ENCODE data around the gene SIT1. TPM values are rescaled to one million over a fixed set of nuclear protein-coding genes. Genes with fewer than 3 reads are reported as not detected.
A peak's percentile ranks its signal among the peaks of the same experiment; 100 is the strongest.

The SIT1 gene
- total RNA-seq, 4 donors from 2014 or later, result 0.42 to 4.2 (median 1.5) TPM

GRCh38 chr9:35618325-35618727, 32.4 kb downstream of the SIT1 start, which contains the start of gene CD72:
Gene CD72 (minus strand): TSS chr9:35618413. CDS start chr9:35618303, 110 bp downstream.
- intact Hi-C loops (cut with DNase I), result no loop called here
- peak within 1 kb of the TSS; percentile 14 to 71 (median 46) for H3K4me3 ChIP-seq
- H3K27ac ChIP-seq, result peak within 1 kb of the TSS in 3 of 4 donors; percentile 6 to 60 (median 31)
- no peaks in the 10 kb centered on the region for H3K9me3 ChIP-seq
- no peaks in the 10 kb centered on the region for H3K36me3 ChIP-seq
- 76 to 80% methylated on average over 6 to 7 of the region's 7 CpGs for WGBS, 2 donors
- peaks cover 0 to 28% (median 13%) of the 10 kb centered on the region in 3 donors for H3K4me1 ChIP-seq
- no peak for DNase-seq
- TF ChIP-seq CTCF (IDR thresholded peaks at IDR 0.05), result no peak
- TF ChIP-seq POLR2A (IDR thresholded peaks at IDR 0.05), result peak in 1 of 4 donors; percentile 27
- H3K27me3 ChIP-seq, result peaks cover 0 to 18% (median 0%) of the 10 kb centered on the region in 4 donors

GRCh38 chr9:35617548-35617947, 33.2 kb downstream of the SIT1 start:
- DNase-seq, result no peak
- no peak for TF ChIP-seq CTCF (IDR thresholded peaks at IDR 0.05)
- TF ChIP-seq POLR2A (IDR thresholded peaks at IDR 0.05), result no peak
- peak overlapping the region in 3 of 4 donors; percentile 5 to 60 (median 10) for H3K27ac ChIP-seq
- H3K9me3 ChIP-seq, result no peaks in the 10 kb centered on the region
- peak overlapping the region in 3 of 4 donors; percentile 42 to 71 (median 49) for H3K4me3 ChIP-seq
- WGBS, 2 donors, result 65 to 66% methylated on average over 6 to 7 of the region's 8 CpGs
- peaks cover 0 to 18% (median 0%) of the 10 kb centered on the region in 4 donors for H3K27me3 ChIP-seq
- H3K4me1 ChIP-seq, result peaks cover 0 to 28% (median 13%) of the 10 kb centered on the region in 3 donors
- H3K36me3 ChIP-seq, result no peaks in the 10 kb centered on the region
- intact Hi-C loops (cut with DNase I), result no loop called here

GRCh38 chr9:35616681-35617459, 33.9 kb downstream of the SIT1 start:
- Histone ChIP-seq H3K9me3 (no peaks in the 10 kb centered on the region), H3K27ac (peak overlapping the region in 3 of 4 donors; percentile 5 to 30 (median 25)), H3K4me1 (peaks cover 0 to 28% (median 13%) of the 10 kb centered on the region in 3 donors), H3K4me3 (peak overlapping the region; percentile 14 to 71 (median 46)), H3K27me3 (peaks cover 0 to 18% (median 0%) of the 10 kb centered on the region in 4 donors), H3K36me3 (no peaks in the 10 kb centered on the region)
- DNase-seq, result no peak
- intact Hi-C loops (cut with DNase I), result no loop called here
- WGBS, 2 donors, result 15 to 21% methylated on average over 29 to 35 of the region's 51 CpGs
- TF ChIP-seq POLR2A (IDR thresholded peaks at IDR 0.05) (peak in 1 of 4 donors; percentile 40), CTCF (IDR thresholded peaks at IDR 0.05) (peak in 2 of 6 experiments; percentile 1 to 18)

- no peak overlapping the region for H3K4me3 ChIP-seq
- H3K27ac ChIP-seq, result no peak overlapping the region
- TF ChIP-seq CTCF (IDR thresholded peaks at IDR 0.05) (no peak), POLR2A (IDR thresholded peaks at IDR 0.05) (no peak)
- DNase-seq, result no peak
- peaks cover 0 to 18% (median 0%) of the 10 kb centered on the region in 4 donors for H3K27me3 ChIP-seq
- no peaks in the 10 kb centered on the region for H3K9me3 ChIP-seq
- 80 to 82% methylated on average over 11 to 15 of the region's 17 CpGs for WGBS, 2 donors
- intact Hi-C loops (cut with DNase I), result no loop called here
- H3K36me3 ChIP-seq, result no peaks in the 10 kb centered on the region
- H3K4me1 ChIP-seq, result peaks cover 0 to 28% (median 13%) of the 10 kb centered on the region in 3 donors
Measured at GRCh38 chr9:35615981-35616680, 34.6 kb downstream of the SIT1 start.

All from esophagus squamous epithelium (tissue), 5 donors.